ENCODE measurements around the gene LHX4. TPM values are rescaled to one million over a fixed set of nuclear protein-coding genes. Genes with fewer than 3 reads are reported as not detected.

The LHX4 gene
- total and polyA plus RNA-seq, 2 of the 8 experiments (the other 6 are each of a cell fraction or from before 2014, with no cell fraction given): 0.85 to 4.9 TPM

DNA sequence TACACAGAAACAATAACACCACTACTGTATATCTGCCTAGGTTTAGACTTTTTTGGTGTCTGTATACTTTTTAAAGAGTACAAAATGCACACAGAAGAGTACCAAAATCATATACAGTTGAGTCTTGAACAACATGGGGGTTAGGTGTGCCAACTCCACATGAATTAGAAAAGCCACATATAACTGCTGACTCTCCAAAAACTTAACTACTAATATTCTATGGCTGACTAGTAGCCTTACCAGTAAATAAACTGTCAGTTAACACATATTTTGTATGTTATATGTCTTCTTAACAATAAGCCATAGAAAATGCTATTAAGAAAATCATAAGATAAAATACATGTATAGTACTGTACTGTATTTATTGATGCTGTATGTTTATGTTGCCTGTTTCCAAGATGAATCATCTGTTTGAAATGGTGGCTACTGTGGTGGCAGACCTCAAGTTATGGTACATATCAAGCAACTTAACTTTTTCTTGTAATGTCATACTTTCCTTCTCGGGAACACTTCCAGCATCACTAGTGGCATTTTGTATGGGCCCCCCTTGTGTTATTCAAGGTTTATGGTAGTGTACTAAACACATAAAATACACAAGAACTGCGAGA is 71.2 kb downstream of the LHX4 start:
- H3K27me3 ChIP-seq (replicated peaks in 1 of 4; ENCODE audit: control insufficient read depth in 3 of 4, extremely low read depth in 1 of 4, insufficient read depth in 3 of 4, low read length in 3 of 4): no peaks in the 10 kb centered on the region
- FAIRE-seq: no peak
- no peak overlapping the region for H3K18ac ChIP-seq (ENCODE audit: extremely low read depth, low read length)

More for the DNA sequence above, 71.2 kb downstream of the LHX4 start:
- no peaks in the 10 kb centered on the region for H3K36me3 ChIP-seq (ENCODE audit: control insufficient read depth in 2 of 4, insufficient read depth in 4 of 4, low read length in 3 of 4)
- 97% methylated on average over 2 of the region's 2 CpGs; no CpG with 5 or more reads in 1 of the 2 experiments for WGBS, 2 experiments (ENCODE audit: extremely low coverage in 1 of 2, insufficient coverage in 1 of 2, insufficient read length in 1 of 2, insufficient replicate concordance in 2 of 2, low coverage in 1 of 2, low lambda C conversion rate in 2 of 2, missing lambda C conversion rate in 1 of 2)
- H3K9ac ChIP-seq (replicated peaks in 1 of 4; ENCODE audit: extremely low read depth in 1 of 4, low read depth in 3 of 4, low read length in 3 of 4): no peak overlapping the region
- H2BK12ac ChIP-seq (ENCODE audit: low read depth, low read length): no peak overlapping the region
- H3K23me2 ChIP-seq (ENCODE audit: low read depth, low read length): no peaks in the 10 kb centered on the region
- no peak overlapping the region for H2AK5ac ChIP-seq (ENCODE audit: low read depth, low read length)
- H4K20me1 ChIP-seq (replicated peaks in 1 of 2; ENCODE audit: control insufficient read depth in 1 of 2, insufficient read depth in 2 of 2, low read length in 2 of 2): no peaks in the 10 kb centered on the region
- no peak overlapping the region for H2BK120ac ChIP-seq (replicated peaks; ENCODE audit: low read depth, low read length)
- H4K8ac ChIP-seq (ENCODE audit: extremely low read depth, insufficient read depth, low read length): no peak overlapping the region
- H3K4me3 ChIP-seq (ENCODE audit: extremely low read depth in 1 of 4, insufficient read depth in 2 of 4, low read depth in 3 of 4, low read length in 4 of 4): no peak overlapping the region
- no peak overlapping the region for H3K4me2 ChIP-seq (ENCODE audit: insufficient read depth in 1 of 2, low read depth in 2 of 2, low read length in 2 of 2)
- H3K56ac ChIP-seq (replicated peaks; ENCODE audit: insufficient read length, low read depth, low read length): no peak overlapping the region
- H3K79me1 ChIP-seq (ENCODE audit: low read depth, low read length): no peaks in the 10 kb centered on the region
- no peak overlapping the region for H3K23ac ChIP-seq (ENCODE audit: insufficient read length)
- H3K14ac ChIP-seq (ENCODE audit: insufficient read length): no peak overlapping the region
- POLR2A ChIA-PET (ENCODE audit: partially characterized antibody): interaction anchor here (0.7 kb wide), 1 partner anchor 13 kb away, joined by 3 read pairs; no protein-coding TSS in a partner anchor
- no peaks in the 10 kb centered on the region for H3K4me1 ChIP-seq (replicated peaks in 1 of 4; ENCODE audit: control insufficient read depth in 3 of 4, insufficient read depth in 4 of 4, low read length in 3 of 4)
- no peak overlapping the region for H4K91ac ChIP-seq (replicated peaks; ENCODE audit: insufficient read length, low read length)
- CTCF ChIA-PET (ENCODE audit: partially characterized antibody): interaction anchor here (0.7 kb wide), 2 partner anchors 17 to 19 kb away, joined by 3 read pairs; no protein-coding TSS in a partner anchor
- H3K79me2 ChIP-seq (ENCODE audit: control insufficient read depth in 1 of 2, insufficient read depth in 2 of 2, low read length in 2 of 2): no peaks in the 10 kb centered on the region
- H3K9me3 ChIP-seq (ENCODE audit: insufficient read depth in 2 of 2, low read depth in 1 of 2, low read length in 1 of 2): no peaks in the 10 kb centered on the region
- no peak overlapping the region for H2BK15ac ChIP-seq (ENCODE audit: low read length)
- H3K27ac ChIP-seq (ENCODE audit: low read depth, low read length): no peak overlapping the region
- no peak for TF ChIP-seq TEAD4 (IDR thresholded peaks at IDR 0.05; ENCODE audit: low read depth, low read length)
- TF ChIP-seq EP300 (IDR thresholded peaks at IDR 0.05; ENCODE audit: borderline replicate concordance in 1 of 2, low read depth in 2 of 2, low read length in 2 of 2): no peak
- H2AFZ ChIP-seq (ENCODE audit: low read length): no peak overlapping the region
- no peak overlapping the region for H3K4ac ChIP-seq (replicated peaks; ENCODE audit: insufficient read length, low read depth, low read length)
- H2BK20ac ChIP-seq (ENCODE audit: low read length): no peak overlapping the region
- no peak overlapping the region for H2BK5ac ChIP-seq (ENCODE audit: low read depth, low read length)
- H4K5ac ChIP-seq (ENCODE audit: insufficient read length, low read depth, low read length): no peak overlapping the region
- no peak for DNase-seq (ENCODE audit: low read depth in 1 of 2, low spot score in 2 of 2)

All from H1 (cell line).